Naive B cell (primary cell): ENCODE results near the gene SPCS1. TPM values are rescaled to one million over a fixed set of nuclear protein-coding genes. Genes with fewer than 3 reads are reported as not detected.

Experiments used
- ATAC-seq, 2 donors: fragments of 150-1000 bp; cut with Tn5 transposase; 2 replicates each; pipeline ENCODE4 v1.10.0; 2021; ENCODE audit warnings: low read depth in 2 of 2, mild to moderate bottlenecking in 2 of 2, moderate library complexity in 2 of 2
- DNase-seq: peaks from one replicate; pipeline ENCODE4 v3.0.0; 2022
- H3K27ac Mint-ChIP-seq, 6 donors: one replicate each; pipeline ENCODE4 v1.8.0; 2020 to 2022; ENCODE audit warnings: mild to moderate bottlenecking in 6 of 6, mixed read lengths in 6 of 6, moderate library complexity in 5 of 6, inconsistent platforms in 2 of 6
- H3K27me3 Mint-ChIP-seq, 3 donors: one replicate each; pipeline ENCODE4 v1.8.0; 2021 to 2022; ENCODE audit warnings: mixed read lengths in 3 of 3, mild to moderate bottlenecking in 1 of 3
- H3K36me3 Mint-ChIP-seq, 2 donors: one replicate each; pipeline ENCODE4 v1.8.0; 2020 to 2022; ENCODE audit warnings: mixed read lengths in 2 of 2, inconsistent platforms in 1 of 2, mild to moderate bottlenecking in 1 of 2
- H3K4me1 Mint-ChIP-seq, 3 donors: one replicate each; pipeline ENCODE4 v1.8.0; 2020 to 2022; ENCODE audit warnings: mixed read lengths in 3 of 3, inconsistent platforms in 1 of 3, mild to moderate bottlenecking in 1 of 3, moderate library complexity in 1 of 3
- H3K4me3 Mint-ChIP-seq, 8 donors: one replicate each; pipeline ENCODE4 v1.8.0; 2020 to 2022; ENCODE audit warnings: mild to moderate bottlenecking in 8 of 8, mixed read lengths in 8 of 8, moderate library complexity in 8 of 8, inconsistent platforms in 2 of 8
- H3K9me3 Mint-ChIP-seq, 7 donors: one replicate each; pipeline ENCODE4 v1.8.0; 2020 to 2022; ENCODE audit warnings: mixed read lengths in 7 of 7, mild to moderate bottlenecking in 5 of 7, inconsistent platforms in 2 of 7, moderate library complexity in 1 of 7
- polyA plus RNA-seq, 6 donors: library from polyadenylated mRNA; unstranded; fragments of 300-500 nt; fragmentation: Illumina TruSeq; gene quantifications; one replicate each; pipeline ENCODE4 v1.2.3, GENCODE V29; 2021; ENCODE audit warnings: low read depth in 6 of 6

Gene SPCS1
- polyA plus RNA-seq, 6 donors from 2014 or later, result 312 to 425 (median 327) TPM

DNA sequence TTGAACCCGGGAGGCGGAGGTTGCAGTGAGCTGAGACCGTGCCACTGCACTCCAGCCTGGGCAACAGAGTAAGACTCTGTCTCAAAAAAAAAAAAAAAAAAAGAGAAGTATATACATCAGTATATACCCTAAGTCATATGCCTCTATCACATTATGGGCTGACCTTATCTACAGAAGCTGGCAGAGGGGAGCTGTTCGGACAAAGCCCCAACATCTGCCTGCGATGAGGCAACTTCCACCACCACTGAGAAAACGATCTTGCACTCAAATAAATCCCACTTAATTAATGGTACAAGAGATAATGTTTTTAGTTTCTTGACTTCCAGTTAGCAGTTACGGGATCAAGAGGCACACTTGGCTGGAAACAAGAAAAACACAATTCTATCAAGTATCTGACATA lies 2.6 kb upstream of the SPCS1 start:
- peak overlapping the region in 1 of 6 donors; percentile 56 for H3K27ac Mint-ChIP-seq

DNA sequence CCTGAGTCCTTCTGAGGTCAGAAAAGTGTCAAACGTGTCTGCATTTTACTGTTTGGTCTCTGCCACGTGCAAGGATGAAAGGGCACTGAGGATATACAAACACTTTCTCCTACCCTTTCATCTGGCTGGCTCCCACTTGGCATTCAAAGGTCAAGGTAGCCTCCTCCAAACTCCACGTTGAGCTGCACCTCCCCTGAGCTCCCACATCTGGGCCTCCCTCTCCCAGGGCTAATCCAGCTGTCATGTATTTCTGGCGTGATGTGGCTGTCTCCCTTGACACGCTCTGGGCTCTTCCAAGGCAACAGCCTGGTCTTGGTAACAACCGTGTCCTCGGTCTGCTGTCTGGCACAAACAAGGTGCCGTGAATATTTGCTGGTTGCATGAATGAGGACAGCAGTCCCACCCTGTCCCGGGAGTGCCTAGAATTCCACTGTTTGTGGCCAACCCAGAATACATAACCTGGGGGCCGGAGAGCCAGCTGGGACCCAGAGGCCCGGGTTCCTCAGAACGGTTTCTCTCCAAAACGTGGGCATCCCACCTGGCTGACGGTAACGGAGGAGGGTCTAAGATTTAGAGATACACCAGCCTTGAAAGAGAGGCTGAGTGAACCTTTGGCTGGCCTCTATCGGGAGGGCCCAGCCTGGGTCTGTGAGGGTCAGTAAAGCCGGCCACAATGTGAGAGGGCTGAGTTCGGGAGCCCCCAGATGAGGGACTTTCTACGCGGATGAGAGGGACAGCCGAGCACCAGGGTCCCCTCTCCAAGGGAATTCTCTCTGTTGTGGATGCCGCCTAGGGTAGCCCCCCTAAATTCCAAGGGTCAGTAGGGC lies 1.1 kb upstream of the SPCS1 start:
- Mint-ChIP-seq H3K36me3 (no peaks in the 10 kb centered on the region), H3K4me1 (peaks cover 18 to 52% (median 28%) of the 10 kb centered on the region in 3 donors), H3K4me3 (peak overlapping the region; percentile 92 to 98 (median 94)), H3K27ac (peak overlapping the region; percentile 76 to 96 (median 95)), H3K9me3 (no peaks in the 10 kb centered on the region), H3K27me3 (no peaks in the 10 kb centered on the region)
- ATAC-seq (no peak), DNase-seq (peak; percentile 5)

More for the DNA sequence above, 2.6 kb upstream of the SPCS1 start:
- H3K4me3 Mint-ChIP-seq, result peak overlapping the region in 5 of 8 donors; percentile 9 to 98 (median 37)
- H3K9me3 Mint-ChIP-seq, result no peaks in the 10 kb centered on the region
- H3K4me1 Mint-ChIP-seq, result peaks cover 18 to 41% (median 26%) of the 10 kb centered on the region in 3 donors
- ATAC-seq (no peak), DNase-seq (no peak)
- no peaks in the 10 kb centered on the region for H3K36me3 Mint-ChIP-seq
- H3K27me3 Mint-ChIP-seq, result no peaks in the 10 kb centered on the region

DNA sequence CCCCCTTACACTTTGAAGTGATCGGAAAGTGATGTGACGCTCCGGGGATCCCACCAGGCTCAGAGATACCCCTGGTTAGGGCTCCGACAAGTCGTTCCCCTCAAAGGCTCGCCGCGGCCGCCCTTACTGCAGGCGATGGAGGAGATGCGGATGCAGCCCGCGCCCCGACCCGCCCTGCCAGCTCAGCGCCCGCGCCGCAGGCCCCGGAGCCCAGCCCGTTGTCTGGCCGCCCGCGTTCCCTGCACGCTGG lies 543 bp upstream of the SPCS1 start:
- ATAC-seq (peak in 1 of 2 donors; percentile 52), DNase-seq (no peak)
- Mint-ChIP-seq H3K4me3 (peak overlapping the region; percentile 92 to 98 (median 94)), H3K27me3 (no peaks in the 10 kb centered on the region), H3K9me3 (no peaks in the 10 kb centered on the region), H3K36me3 (no peaks in the 10 kb centered on the region), H3K27ac (peak overlapping the region; percentile 76 to 98 (median 95)), H3K4me1 (peaks cover 18 to 57% (median 33%) of the 10 kb centered on the region in 3 donors)

DNA sequence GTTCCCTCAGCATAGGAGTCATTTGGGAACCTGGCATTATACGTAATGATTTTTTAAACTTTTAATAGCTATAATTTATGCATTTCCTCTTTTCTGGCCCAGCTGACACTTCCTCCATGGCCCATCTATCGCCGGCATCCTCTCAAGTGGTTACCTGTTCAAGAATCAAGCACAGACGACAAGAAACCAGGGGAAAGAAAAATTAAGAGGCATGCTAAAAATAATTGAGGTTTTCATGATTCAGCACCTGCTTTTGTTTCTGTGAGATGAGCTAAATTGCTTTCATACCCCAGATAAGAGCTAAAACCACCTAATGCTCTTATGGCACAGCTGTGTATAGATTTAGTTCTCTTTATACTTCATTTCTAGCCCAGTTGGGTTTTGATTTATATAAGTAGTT lies 1.7 kb downstream of the SPCS1 start:
- peak overlapping the region; percentile 36 to 98 (median 86) for H3K4me3 Mint-ChIP-seq
- H3K4me1 Mint-ChIP-seq, result peaks cover 18 to 62% (median 36%) of the 10 kb centered on the region in 3 donors
- ATAC-seq (no peak), DNase-seq (peak; percentile 32)
- H3K36me3 Mint-ChIP-seq, result no peaks in the 10 kb centered on the region
- H3K9me3 Mint-ChIP-seq, result no peaks in the 10 kb centered on the region
- no peaks in the 10 kb centered on the region for H3K27me3 Mint-ChIP-seq
- H3K27ac Mint-ChIP-seq, result peak overlapping the region; percentile 7 to 95 (median 80)

DNA sequence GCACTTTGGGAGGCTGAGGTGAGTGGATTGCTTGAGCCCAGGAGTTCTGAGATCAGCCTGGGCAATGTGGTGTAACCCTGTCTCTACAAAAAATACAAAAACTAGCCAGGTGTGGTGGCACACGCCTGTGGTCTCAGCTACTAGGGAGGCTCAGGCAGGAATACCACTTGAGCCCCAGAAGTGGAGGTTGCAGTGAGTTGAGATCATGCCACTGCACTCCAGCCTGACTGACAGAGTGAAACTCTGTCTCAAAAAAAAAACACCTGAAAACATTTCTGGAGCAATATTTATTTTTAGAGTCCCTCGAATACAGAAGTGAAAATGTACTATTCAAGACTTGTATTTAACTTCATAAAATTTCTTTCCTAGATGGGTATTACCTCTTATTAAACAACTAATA lies 4.6 kb downstream of the SPCS1 start:
- Mint-ChIP-seq H3K9me3 (no peaks in the 10 kb centered on the region), H3K27me3 (no peaks in the 10 kb centered on the region), H3K36me3 (no peaks in the 10 kb centered on the region), H3K4me1 (peaks cover 13 to 47% (median 28%) of the 10 kb centered on the region in 3 donors), H3K4me3 (peak overlapping the region in 5 of 8 donors; percentile 25 to 82 (median 58)), H3K27ac (peak overlapping the region; percentile 18 to 93 (median 69))
- DNase-seq, result peak; percentile 12
- ATAC-seq, result no peak

DNA sequence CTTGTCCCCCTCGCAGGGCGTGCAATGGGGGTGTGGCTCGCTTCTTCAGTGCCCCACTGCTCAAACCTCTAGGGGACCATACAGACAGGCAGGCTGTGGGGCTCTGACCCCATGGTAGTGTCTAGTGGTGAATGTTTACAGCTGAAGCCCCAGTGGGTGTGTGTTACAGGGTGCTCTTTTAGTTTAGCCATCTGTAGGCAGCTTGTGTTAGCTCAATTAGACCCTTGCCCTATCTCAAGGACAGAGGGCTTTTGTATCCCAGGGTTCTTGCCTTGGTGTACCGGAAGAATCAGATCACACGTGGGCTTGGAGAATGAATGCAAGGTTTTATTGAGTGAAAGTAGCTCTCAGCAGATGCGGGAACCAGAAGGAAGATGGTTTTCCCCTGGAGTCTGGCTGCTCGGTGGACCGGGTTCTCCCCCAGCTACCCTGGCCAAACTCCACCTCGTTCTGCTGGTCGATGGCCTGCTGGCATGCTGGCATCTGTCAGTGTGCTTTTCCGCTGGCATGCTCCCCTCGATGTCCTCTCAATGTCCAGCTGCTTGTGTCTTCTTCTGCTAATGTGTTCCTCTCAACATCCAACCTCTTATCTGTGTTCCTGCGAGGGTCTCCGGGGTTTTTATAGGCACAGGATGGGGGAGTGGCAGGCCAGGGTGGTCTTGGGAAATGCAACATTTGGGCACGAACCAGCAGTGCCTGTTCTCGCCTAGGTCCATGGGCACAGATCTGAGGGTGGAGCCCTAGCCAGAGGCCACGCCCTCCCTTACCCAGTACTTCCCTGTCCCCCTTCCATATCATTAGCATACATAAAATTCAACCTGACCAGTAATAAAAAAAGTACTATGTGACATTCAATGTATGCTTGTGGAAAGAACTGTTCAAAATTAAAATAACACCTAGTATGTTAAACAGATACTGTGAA lies 6.6 kb downstream of the SPCS1 start:
- DNase-seq (no peak), ATAC-seq (no peak)
- Mint-ChIP-seq H3K9me3 (no peaks in the 10 kb centered on the region), H3K4me3 (no peak overlapping the region), H3K36me3 (peaks cover 0 to 4% of the 10 kb centered on the region in 2 donors), H3K27me3 (no peaks in the 10 kb centered on the region), H3K27ac (peak overlapping the region in 2 of 6 donors; percentile 20 to 76), H3K4me1 (peaks cover 9 to 30% (median 23%) of the 10 kb centered on the region in 3 donors)

DNA sequence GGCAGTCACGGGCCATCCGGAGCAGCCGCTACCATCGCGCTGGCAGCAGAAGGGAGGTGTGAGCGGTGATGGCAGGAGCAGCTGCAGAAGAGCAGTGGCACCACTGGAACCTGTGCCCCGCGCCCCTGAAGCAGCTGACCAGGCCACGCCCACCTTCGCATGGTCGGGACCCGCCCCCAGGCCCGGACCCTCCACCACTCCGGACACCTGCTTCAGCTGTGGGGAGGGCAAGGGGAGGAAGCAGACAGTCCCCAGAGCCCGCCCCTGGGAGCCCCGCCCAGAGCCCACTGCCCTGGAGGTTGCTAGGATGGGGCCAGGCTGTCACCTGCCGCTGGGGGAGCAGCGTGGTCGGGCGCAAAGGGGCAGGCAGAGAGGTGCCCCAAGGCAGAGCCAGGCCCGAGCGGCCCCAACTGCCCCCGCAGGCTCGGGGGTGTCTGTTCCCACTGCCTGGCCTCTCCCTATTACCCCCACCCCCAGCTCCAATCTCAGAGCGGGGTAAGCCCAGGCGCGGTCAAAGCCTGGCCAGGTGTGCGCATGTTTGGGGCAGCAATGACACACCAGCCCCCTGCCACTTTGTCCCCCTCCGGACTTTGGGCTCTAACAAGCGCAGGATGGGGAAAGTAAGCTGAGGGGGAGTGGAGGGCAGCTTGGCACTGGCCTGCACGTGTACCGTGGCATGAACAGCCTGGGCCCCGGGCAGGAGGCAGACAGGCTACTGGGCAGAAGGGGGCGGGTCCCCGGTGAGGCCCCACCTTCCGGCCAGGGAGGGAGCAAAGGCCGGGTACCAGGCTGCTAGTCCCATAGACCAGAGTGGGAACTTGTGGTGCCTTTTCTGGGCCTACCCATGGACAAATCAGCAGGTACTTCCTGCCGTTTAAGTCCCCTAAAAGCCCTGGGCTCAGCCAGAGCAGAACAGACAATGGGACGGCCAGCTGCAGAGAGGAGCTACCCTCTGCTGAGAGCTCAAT lies 8.7 kb downstream of the SPCS1 start:
- Mint-ChIP-seq H3K4me1 (peaks cover 8 to 18% (median 16%) of the 10 kb centered on the region in 3 donors), H3K4me3 (no peak overlapping the region), H3K36me3 (peaks cover 4 to 8% of the 10 kb centered on the region in 2 donors), H3K27me3 (no peaks in the 10 kb centered on the region), H3K27ac (no peak overlapping the region), H3K9me3 (peaks cover 0 to 6% (median under 1%) of the 10 kb centered on the region in 7 donors)
- ATAC-seq (no peak), DNase-seq (no peak)

DNA sequence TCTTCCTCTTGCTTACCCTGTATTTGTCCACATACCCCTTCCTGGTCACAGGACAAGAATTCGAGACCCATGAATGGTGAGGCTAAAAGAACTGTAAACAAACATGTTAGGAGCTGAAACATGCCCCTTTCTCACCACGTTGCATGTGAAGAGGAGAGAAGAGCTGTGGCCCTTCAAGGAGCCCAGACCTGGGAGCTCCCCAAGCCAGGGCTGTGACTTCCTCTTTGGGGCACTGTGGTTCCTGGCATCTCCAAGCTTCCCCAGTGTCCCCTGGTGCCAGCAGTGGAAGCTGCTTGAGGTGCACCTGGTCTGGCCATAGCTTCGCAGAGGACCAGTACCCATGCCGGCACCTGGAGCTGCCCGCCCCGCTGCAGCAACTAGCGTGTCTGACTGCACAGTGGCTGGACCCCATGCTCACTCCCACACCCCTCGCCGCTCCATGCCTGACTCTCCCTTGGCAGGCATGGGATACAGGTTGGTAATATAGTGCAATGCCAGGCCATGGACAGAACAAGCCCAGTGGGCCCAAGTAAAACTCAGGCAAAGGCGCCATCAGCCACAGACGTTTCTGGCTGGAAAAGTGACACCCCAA lies 9.9 kb downstream of the SPCS1 start:
- H3K27me3 Mint-ChIP-seq, result no peaks in the 10 kb centered on the region
- ATAC-seq (no peak), DNase-seq (no peak)
- H3K4me1 Mint-ChIP-seq, result peaks cover 12 to 20% (median 12%) of the 10 kb centered on the region in 3 donors
- H3K4me3 Mint-ChIP-seq, result no peak overlapping the region
- H3K9me3 Mint-ChIP-seq, result peaks cover 0 to 8% (median 2%) of the 10 kb centered on the region in 7 donors
- peak overlapping the region in 2 of 6 donors; percentile 32 to 44 for H3K27ac Mint-ChIP-seq
- H3K36me3 Mint-ChIP-seq, result peaks cover 4 to 13% of the 10 kb centered on the region in 2 donors

DNA sequence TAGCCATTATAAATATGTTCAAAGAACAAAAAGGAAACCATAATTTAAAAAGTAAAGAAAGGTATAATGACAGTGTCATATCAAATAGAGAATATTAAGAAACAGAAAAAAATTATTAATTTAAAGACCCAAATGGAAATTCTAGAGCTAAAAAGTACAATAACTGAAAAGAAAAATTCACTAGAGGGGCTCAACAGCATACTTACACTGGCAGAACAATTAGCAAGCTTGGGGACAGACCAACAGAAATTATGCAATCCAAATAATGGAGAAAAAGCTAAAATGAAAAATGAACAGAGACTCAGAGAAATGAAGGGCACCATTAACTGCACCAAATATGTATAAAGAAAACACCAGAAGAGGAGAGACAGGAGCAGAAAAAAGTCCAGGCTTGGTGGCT lies 13.7 kb downstream of the SPCS1 start:
- peaks cover 12 to 25% (median 18%) of the 10 kb centered on the region in 3 donors for H3K4me1 Mint-ChIP-seq
- H3K36me3 Mint-ChIP-seq, result peaks cover 4 to 13% of the 10 kb centered on the region in 2 donors
- no peak for DNase-seq
- no peak overlapping the region for H3K27ac Mint-ChIP-seq
- H3K27me3 Mint-ChIP-seq, result no peaks in the 10 kb centered on the region
- H3K4me3 Mint-ChIP-seq, result no peak overlapping the region
- peaks cover 0 to 8% (median 2%) of the 10 kb centered on the region in 7 donors for H3K9me3 Mint-ChIP-seq
- ATAC-seq, result no peak

DNA sequence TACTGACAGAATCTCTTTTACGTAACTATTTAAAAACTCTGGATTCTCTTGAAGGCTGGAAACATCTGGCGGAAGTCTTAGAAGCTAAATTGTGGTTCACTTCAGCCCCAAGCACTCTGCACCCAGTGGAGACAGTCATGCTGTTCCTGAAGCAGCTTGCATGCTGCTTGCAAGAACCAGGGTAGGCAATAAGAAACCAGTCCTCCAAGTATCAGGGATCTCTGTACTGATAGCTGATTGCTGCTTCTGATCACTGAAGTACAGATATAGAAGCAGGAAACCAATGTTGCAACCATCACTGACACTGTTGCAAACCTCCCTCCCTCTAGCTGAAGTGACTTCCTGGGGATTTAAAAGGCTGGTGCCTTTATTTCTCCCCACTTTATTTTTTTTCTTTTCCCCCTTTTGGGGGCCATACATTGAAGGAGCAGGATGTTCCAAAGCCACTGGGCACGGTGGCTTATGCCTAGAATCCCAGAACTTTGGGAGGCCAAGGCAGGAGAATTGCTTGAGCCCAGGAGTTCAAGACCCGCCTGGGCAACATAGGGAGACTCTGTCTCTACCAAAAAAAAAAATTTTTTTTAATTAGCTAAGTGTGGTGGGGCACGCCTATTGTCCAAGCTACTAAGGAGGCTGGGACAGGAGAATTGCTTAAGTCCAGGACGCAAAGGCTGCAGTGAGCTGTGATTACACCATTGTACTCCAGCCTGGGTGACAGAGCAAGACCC lies 15.3 kb downstream of the SPCS1 start:
- H3K36me3 Mint-ChIP-seq, result peaks cover 10 to 13% of the 10 kb centered on the region in 2 donors
- peaks cover 0 to 8% (median 2%) of the 10 kb centered on the region in 7 donors for H3K9me3 Mint-ChIP-seq
- DNase-seq (no peak), ATAC-seq (peak; percentile 61 to 79)
- peak overlapping the region in 2 of 8 donors; percentile 9 to 72 for H3K4me3 Mint-ChIP-seq
- H3K4me1 Mint-ChIP-seq, result peaks cover 12 to 25% (median 18%) of the 10 kb centered on the region in 3 donors
- peak overlapping the region in 2 of 6 donors; percentile 1 to 80 for H3K27ac Mint-ChIP-seq
- no peaks in the 10 kb centered on the region for H3K27me3 Mint-ChIP-seq

DNA sequence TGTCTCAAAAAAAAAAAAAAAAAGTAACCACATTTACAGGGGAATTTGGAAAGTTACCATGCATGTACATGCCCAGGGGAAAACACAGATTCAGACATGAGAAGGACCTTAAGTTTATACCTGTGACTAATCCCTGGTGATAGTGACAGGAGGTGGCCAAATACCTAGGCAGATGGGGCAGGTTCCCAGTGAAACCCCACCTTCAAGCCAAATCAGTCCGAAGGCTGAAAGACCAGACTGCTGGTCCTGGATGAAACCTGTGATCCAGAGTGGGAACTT lies 15.8 kb downstream of the SPCS1 start:
- peaks cover 0 to 8% (median 2%) of the 10 kb centered on the region in 7 donors for H3K9me3 Mint-ChIP-seq
- ATAC-seq, result no peak
- no peak for DNase-seq
- H3K27me3 Mint-ChIP-seq, result no peaks in the 10 kb centered on the region
- peaks cover 5 to 13% of the 10 kb centered on the region in 2 donors for H3K36me3 Mint-ChIP-seq
- no peak overlapping the region for H3K4me3 Mint-ChIP-seq
- peaks cover 8 to 25% (median 18%) of the 10 kb centered on the region in 3 donors for H3K4me1 Mint-ChIP-seq
- no peak overlapping the region for H3K27ac Mint-ChIP-seq

DNA sequence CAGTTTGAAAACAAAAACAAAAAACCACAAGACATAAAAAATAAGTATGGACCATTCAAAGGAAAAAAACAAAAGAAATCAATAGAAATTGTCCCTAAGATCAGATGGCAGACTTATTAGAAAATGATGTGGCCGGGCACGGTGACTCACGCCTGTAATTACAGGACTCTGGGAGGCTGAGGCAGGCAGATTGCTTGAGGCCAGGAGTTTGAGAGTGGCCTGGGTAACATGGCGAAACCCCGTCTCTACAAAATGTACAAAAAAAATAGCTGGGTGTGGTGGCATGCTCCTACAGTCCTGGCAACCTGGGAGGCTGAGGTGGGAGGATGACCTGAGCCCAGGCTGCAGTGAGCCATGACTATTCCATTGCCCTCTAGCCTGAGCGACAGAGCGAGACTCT lies 16.6 kb downstream of the SPCS1 start:
- H3K4me3 Mint-ChIP-seq, result no peak overlapping the region
- H3K4me1 Mint-ChIP-seq, result peaks cover 8 to 25% (median 18%) of the 10 kb centered on the region in 3 donors
- no peaks in the 10 kb centered on the region for H3K27me3 Mint-ChIP-seq
- peak overlapping the region in 2 of 6 donors; percentile 39 to 59 for H3K27ac Mint-ChIP-seq
- peaks cover 0 to 8% (median 2%) of the 10 kb centered on the region in 7 donors for H3K9me3 Mint-ChIP-seq
- ATAC-seq (no peak), DNase-seq (no peak)
- H3K36me3 Mint-ChIP-seq, result peaks cover 5 to 13% of the 10 kb centered on the region in 2 donors
